ENCODE data around the gene PRDM1.

The PRDM1 gene

GRCh38 chr6:106124437-106125430 is 38.6 kb downstream of the PRDM1 start:
- H3K4me3 ChIP-seq (ENCODE audit: low read depth, low read length): no peak overlapping the region
- TF ChIP-seq CTCF (conservative IDR thresholded peaks at IDR 0.05; ENCODE audit: low read depth, low read length): no peak
- DNase-seq (ENCODE audit: low read depth): no peak

- no peak for DNase-seq (ENCODE audit: low read depth)
- H3K4me3 ChIP-seq (ENCODE audit: low read depth, low read length): no peak overlapping the region
- no peak for TF ChIP-seq CTCF (conservative IDR thresholded peaks at IDR 0.05; ENCODE audit: low read depth, low read length)
These were observed 39.8 kb downstream of the PRDM1 start for GRCh38 chr6:106125925-106126435.

- no peak for TF ChIP-seq CTCF (conservative IDR thresholded peaks at IDR 0.05; ENCODE audit: low read depth, low read length)
- no peak overlapping the region for H3K4me3 ChIP-seq (ENCODE audit: low read depth, low read length)
- no peak for DNase-seq (ENCODE audit: low read depth)
These were observed 40.3 kb downstream of the PRDM1 start for GRCh38 chr6:106126482-106126881.

- peak; percentile 74 for DNase-seq (ENCODE audit: low read depth)
- TF ChIP-seq CTCF (conservative IDR thresholded peaks at IDR 0.05; ENCODE audit: low read depth, low read length): no peak
- H3K4me3 ChIP-seq (ENCODE audit: low read depth, low read length): no peak overlapping the region
These were observed 43.0 kb downstream of the PRDM1 start for GRCh38 chr6:106128981-106129781.

GRCh38 chr6:106132153-106132698 is 46.1 kb downstream of the PRDM1 start:
- no peak for TF ChIP-seq CTCF (conservative IDR thresholded peaks at IDR 0.05; ENCODE audit: low read depth, low read length)

GRCh38 chr6:106133040-106133439 is 46.9 kb downstream of the PRDM1 start:
- no peak for TF ChIP-seq CTCF (conservative IDR thresholded peaks at IDR 0.05; ENCODE audit: low read depth, low read length)
- DNase-seq (ENCODE audit: low read depth): no peak
- H3K4me3 ChIP-seq (ENCODE audit: low read depth, low read length): no peak overlapping the region

More at GRCh38 chr6:106132153-106132698, 46.1 kb downstream of the PRDM1 start:
- no peak for DNase-seq (ENCODE audit: low read depth)
- no peak overlapping the region for H3K4me3 ChIP-seq (ENCODE audit: low read depth, low read length)
